NCI-H524 (cell line): ENCODE measurements around the gene SLC22A15.
"Not testable (repeated sequence)": the region's sequence is repeated elsewhere in the genome, so short reads cannot be mapped to it uniquely, and the experiment has no call there.

ENCODE experiments used
- DNase-seq, 2 experiments: peaks; one replicate each; lab custom pipeline; 2025; lab: John Stamatoyannopoulos, UW

The SLC22A15 gene

GRCh38 chr1:116033322-116033721 lies 57.0 kb downstream of the SLC22A15 start:
- no peak for DNase-seq

- no peak for DNase-seq
Observed at GRCh38 chr1:116036255-116036654, 59.9 kb downstream of the SLC22A15 start.

GRCh38 chr1:116038679-116039078 lies 62.4 kb downstream of the SLC22A15 start:
- peak in 1 of 2 experiments; percentile 58 for DNase-seq

- DNase-seq: no peak
Observed at GRCh38 chr1:116044071-116044470, 67.8 kb downstream of the SLC22A15 start.

- DNase-seq: not testable (repeated sequence)
Observed at GRCh38 chr1:116046933-116047332, 70.6 kb downstream of the SLC22A15 start.

GRCh38 chr1:116051896-116052295 lies 75.6 kb downstream of the SLC22A15 start:
- DNase-seq: not testable (repeated sequence)

- no peak for DNase-seq
Observed at GRCh38 chr1:116062201-116062600, 85.9 kb downstream of the SLC22A15 start.

GRCh38 chr1:116064616-116065015 lies 88.3 kb downstream of the SLC22A15 start:
- no peak for DNase-seq

- DNase-seq: no peak
Observed at GRCh38 chr1:116066868-116067565, 90.7 kb downstream of the SLC22A15 start.

- no peak for DNase-seq
Observed at GRCh38 chr1:116067566-116067890, 91.2 kb downstream of the SLC22A15 start.

- DNase-seq: no peak
Observed at GRCh38 chr1:116075575-116075974, 99.3 kb downstream of the SLC22A15 start.

- DNase-seq: no peak
Observed at GRCh38 chr1:116075990-116076389, 99.7 kb downstream of the SLC22A15 start.

- no peak for DNase-seq
Observed at GRCh38 chr1:116076831-116077230, 100.5 kb downstream of the SLC22A15 start.

- DNase-seq: no peak
Observed at GRCh38 chr1:116078699-116079223, 102.4 kb downstream of the SLC22A15 start.

GRCh38 chr1:116087628-116088027 lies 111.3 kb downstream of the SLC22A15 start:
- DNase-seq: no peak

GRCh38 chr1:116089870-116090269 lies 113.6 kb downstream of the SLC22A15 start:
- no peak for DNase-seq

GRCh38 chr1:116091083-116091482 lies 114.8 kb downstream of the SLC22A15 start:
- DNase-seq: no peak

GRCh38 chr1:116092752-116093489 lies 116.6 kb downstream of the SLC22A15 start:
- no peak for DNase-seq

GRCh38 chr1:116095027-116095426 lies 118.7 kb downstream of the SLC22A15 start:
- no peak for DNase-seq

GRCh38 chr1:116096013-116096618 lies 119.8 kb downstream of the SLC22A15 start:
- no peak for DNase-seq

GRCh38 chr1:116097626-116098025 lies 121.3 kb downstream of the SLC22A15 start:
- DNase-seq: no peak

- no peak for DNase-seq
Observed at GRCh38 chr1:116099379-116099778, 123.1 kb downstream of the SLC22A15 start.

- DNase-seq: no peak
Observed at GRCh38 chr1:116099919-116100318, 123.6 kb downstream of the SLC22A15 start.
